DND-41 (cell line): ENCODE measurements around the gene SLC6A12.

Source experiments
- ATAC-seq: fragments of 200-7000 bp; cut with Tn5 transposase; 3 replicates; pipeline ENCODE4 v1.9.1; 2021; ENCODE audit warnings: low read depth; ENCODE audit not compliant: insufficient read depth
- DNase-seq: peaks from one replicate; pipeline ENCODE4 v3.0.0-alpha.2; 2020
- H2AFZ ChIP-seq: 2 replicates; pipeline ENCODE4 v1.6.0; 2012; ENCODE audit warnings: low read depth, low read length
- H3K27ac ChIP-seq: 2 replicates; pipeline ENCODE4 v1.5.1; 2012; ENCODE audit warnings: low read length, inconsistent platforms
- H3K27me3 ChIP-seq: fragments of 200-600 bp; sonication (generic); 2 replicates; pipeline ENCODE4 v1.6.0; 2012; ENCODE audit warnings: low read length, mild to moderate bottlenecking, inconsistent platforms; ENCODE audit not compliant: insufficient read depth, poor library complexity
- H3K36me3 ChIP-seq: 2 replicates; pipeline ENCODE4 v1.5.1; 2012; ENCODE audit warnings: low read length, inconsistent platforms; ENCODE audit not compliant: insufficient read depth
- H3K4me1 ChIP-seq: 2 replicates; pipeline ENCODE4 v1.5.1; 2012; ENCODE audit warnings: mild to moderate bottlenecking, low read length; ENCODE audit not compliant: insufficient read depth
- H3K4me2 ChIP-seq: 2 replicates; pipeline ENCODE4 v1.6.0; 2012; ENCODE audit warnings: mild to moderate bottlenecking, moderate library complexity, low read length, inconsistent platforms; ENCODE audit not compliant: insufficient read depth
- H3K4me3 ChIP-seq, 2 experiments: fragments of 200-600 bp in 1 of 2; shearing (Covaris generic) in 1 of 2; 2 replicates each; pipeline ENCODE4 v1.5.1; 2012 to 2016; ENCODE audit warnings: inconsistent platforms in 2 of 2, low read length in 2 of 2, mild to moderate bottlenecking in 2 of 2, low read depth in 1 of 2, moderate library complexity in 1 of 2
- H3K79me2 ChIP-seq: 2 replicates; pipeline ENCODE4 v1.6.0; 2012; ENCODE audit warnings: low read length, inconsistent platforms; ENCODE audit not compliant: insufficient read depth
- H3K9ac ChIP-seq: 2 replicates; pipeline ENCODE4 v1.6.0; 2012; ENCODE audit warnings: low read depth, mild to moderate bottlenecking, inconsistent platforms, low read length, moderate library complexity
- H3K9me3 ChIP-seq: 2 replicates; pipeline ENCODE4 v1.5.1; 2012; ENCODE audit warnings: low read length, moderate library complexity, mild to moderate bottlenecking, inconsistent platforms; ENCODE audit not compliant: insufficient read depth, severe bottlenecking
- H4K20me1 ChIP-seq: 2 replicates; pipeline ENCODE4 v1.6.0; 2012; ENCODE audit warnings: low read length; ENCODE audit not compliant: insufficient read depth
- CTCF ChIP-seq: IDR thresholded peaks from 2 replicates; pipeline ENCODE4 v1.5.1; 2012; ENCODE audit warnings: borderline replicate concordance, low read length, moderate library complexity, mild to moderate bottlenecking; ENCODE audit not compliant: poor library complexity, severe bottlenecking; ENCODE audit errors: extremely low read depth
- EZH2 ChIP-seq: IDR thresholded peaks from 3 replicates; pipeline ENCODE4 v1.6.1; 2012; ENCODE audit warnings: borderline replicate concordance, low read depth, mild to moderate bottlenecking, moderate library complexity, low read length, inconsistent platforms; ENCODE audit not compliant: severe bottlenecking

SLC6A12 gene

GRCh38 chr12:168763-169525 is 45.0 kb downstream of the SLC6A12 start:
- TF ChIP-seq EZH2 (no peak), CTCF (no peak)
- ATAC-seq, result peak; percentile 54; the same call in 2 of the 3 replicates
- Histone ChIP-seq H3K27ac (no peak overlapping the region), H3K36me3 (no peaks in the 10 kb centered on the region), H3K4me2 (no peak overlapping the region), H4K20me1 (peaks cover 6% of the 10 kb centered on the region; the same call in 1 of the 2 replicates), H3K27me3 (peaks cover 6% of the 10 kb centered on the region), H3K4me3 (no peak overlapping the region), H3K79me2 (no peaks in the 10 kb centered on the region), H3K4me1 (no peaks in the 10 kb centered on the region), H2AFZ (no peak overlapping the region), H3K9ac (no peak overlapping the region), H3K9me3 (no peaks in the 10 kb centered on the region)
- peak; percentile 8 for DNase-seq

DNA sequence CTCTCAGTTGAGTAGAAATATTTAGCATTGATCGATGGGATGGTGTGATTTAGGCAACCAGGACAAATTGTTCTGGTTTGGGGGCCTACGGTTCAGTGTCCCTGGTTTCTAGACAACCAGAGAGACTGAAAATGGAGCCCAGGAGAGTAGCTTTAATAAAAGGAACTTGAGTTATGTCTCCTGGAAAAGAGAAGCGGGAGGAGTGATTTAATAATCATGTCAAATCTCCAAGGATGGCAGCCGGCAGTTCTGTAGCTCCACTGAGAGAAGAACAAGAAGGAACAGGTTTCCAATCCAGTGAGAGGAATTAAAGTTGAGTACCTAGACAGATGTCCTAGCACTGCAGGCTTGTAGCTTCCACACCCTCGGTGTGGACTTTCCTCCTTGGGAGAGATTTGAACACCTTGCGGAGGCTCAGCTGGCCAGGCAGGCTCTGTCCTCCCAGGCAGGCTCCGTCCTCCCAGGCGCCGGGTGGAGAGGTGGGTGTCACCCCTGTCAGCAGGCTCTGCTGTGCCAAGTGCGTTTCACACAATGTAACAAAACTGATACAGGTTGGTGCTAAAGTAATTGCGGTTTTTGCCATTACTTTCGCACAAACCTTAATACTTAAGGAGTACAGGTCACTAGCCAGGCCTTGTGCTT is 45.9 kb downstream of the SLC6A12 start:
- no peak overlapping the region for H3K4me3 ChIP-seq
- peaks cover 6% of the 10 kb centered on the region for H3K27me3 ChIP-seq
- no peak for DNase-seq
- H2AFZ ChIP-seq, result no peak overlapping the region
- no peak overlapping the region for H3K4me2 ChIP-seq
- H3K27ac ChIP-seq, result no peak overlapping the region
- TF ChIP-seq CTCF (no peak), EZH2 (no peak)
- peaks cover 6% of the 10 kb centered on the region; the same call in 1 of the 2 replicates for H4K20me1 ChIP-seq
- no peaks in the 10 kb centered on the region for H3K36me3 ChIP-seq
- H3K9me3 ChIP-seq, result no peaks in the 10 kb centered on the region
- no peak overlapping the region for H3K9ac ChIP-seq
- H3K4me1 ChIP-seq, result no peaks in the 10 kb centered on the region
- H3K79me2 ChIP-seq, result no peaks in the 10 kb centered on the region
- no peak for ATAC-seq

DNA sequence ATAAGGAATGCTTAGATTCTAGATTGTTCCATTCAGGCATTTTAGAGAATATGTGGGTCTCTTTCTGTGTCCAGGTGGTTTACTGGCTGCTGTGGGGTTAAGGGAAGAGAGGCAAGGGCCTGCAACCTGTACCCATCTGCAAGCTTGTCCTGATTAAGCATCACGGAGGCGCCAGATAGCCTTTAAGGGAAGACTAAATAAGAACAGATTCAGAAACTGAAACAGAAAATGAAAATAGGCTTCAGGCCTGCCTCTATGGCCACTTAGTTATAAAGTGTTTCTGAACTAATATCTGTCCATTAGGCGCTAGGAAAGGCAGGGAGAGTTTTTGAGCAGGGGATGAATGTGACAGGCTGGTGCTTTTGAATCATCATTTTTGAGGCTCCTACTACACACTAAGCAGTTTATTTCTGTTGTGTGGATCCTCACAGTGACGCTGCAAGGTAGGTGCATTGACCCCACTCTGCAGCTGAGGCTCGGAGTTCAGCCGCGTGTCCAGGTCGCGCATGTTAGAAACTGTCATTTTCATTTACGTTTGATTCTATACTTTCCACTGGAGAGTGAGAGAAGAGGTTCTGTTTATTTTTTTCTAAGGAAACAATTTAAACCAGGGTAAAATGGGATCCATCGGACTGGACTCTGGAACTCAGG is 47.4 kb downstream of the SLC6A12 start:
- Histone ChIP-seq H3K79me2 (no peaks in the 10 kb centered on the region), H3K9ac (no peak overlapping the region), H3K4me2 (no peak overlapping the region), H2AFZ (no peak overlapping the region), H3K36me3 (no peaks in the 10 kb centered on the region), H3K4me1 (no peaks in the 10 kb centered on the region), H3K27me3 (peaks cover 6% of the 10 kb centered on the region), H3K4me3 (no peak overlapping the region), H3K9me3 (no peaks in the 10 kb centered on the region), H4K20me1 (peaks cover 6% of the 10 kb centered on the region; the same call in 1 of the 2 replicates), H3K27ac (no peak overlapping the region)
- no peak for ATAC-seq
- TF ChIP-seq CTCF (no peak), EZH2 (no peak)
- DNase-seq, result no peak
